Uterus (tissue), 2 donors: ENCODE measurements around the gene MRPL24.

Experiments
- POLR2A ChIP-seq, 2 donors: fragments of 450-650 bp; IDR thresholded peaks; one replicate each; pipeline ENCODE4 v1.6.1; 2016; ENCODE audit warnings: antibody characterized with exemption in 2 of 2, mild to moderate bottlenecking in 1 of 2, moderate library complexity in 1 of 2
- TF ChIP-seq, protein P1 (sequence below), 4 experiments: fragments of 200-600 bp in 2 of 4; fragments of 450-650 bp in 2 of 4; sonication (generic) in 2 of 4; IDR thresholded peaks; one replicate each; pipeline ENCODE4 v1.5.1; 2016 to 2019; ENCODE audit warnings: antibody characterized with exemption in 4 of 4, mild to moderate bottlenecking in 2 of 4, moderate library complexity in 1 of 4

DNA sequence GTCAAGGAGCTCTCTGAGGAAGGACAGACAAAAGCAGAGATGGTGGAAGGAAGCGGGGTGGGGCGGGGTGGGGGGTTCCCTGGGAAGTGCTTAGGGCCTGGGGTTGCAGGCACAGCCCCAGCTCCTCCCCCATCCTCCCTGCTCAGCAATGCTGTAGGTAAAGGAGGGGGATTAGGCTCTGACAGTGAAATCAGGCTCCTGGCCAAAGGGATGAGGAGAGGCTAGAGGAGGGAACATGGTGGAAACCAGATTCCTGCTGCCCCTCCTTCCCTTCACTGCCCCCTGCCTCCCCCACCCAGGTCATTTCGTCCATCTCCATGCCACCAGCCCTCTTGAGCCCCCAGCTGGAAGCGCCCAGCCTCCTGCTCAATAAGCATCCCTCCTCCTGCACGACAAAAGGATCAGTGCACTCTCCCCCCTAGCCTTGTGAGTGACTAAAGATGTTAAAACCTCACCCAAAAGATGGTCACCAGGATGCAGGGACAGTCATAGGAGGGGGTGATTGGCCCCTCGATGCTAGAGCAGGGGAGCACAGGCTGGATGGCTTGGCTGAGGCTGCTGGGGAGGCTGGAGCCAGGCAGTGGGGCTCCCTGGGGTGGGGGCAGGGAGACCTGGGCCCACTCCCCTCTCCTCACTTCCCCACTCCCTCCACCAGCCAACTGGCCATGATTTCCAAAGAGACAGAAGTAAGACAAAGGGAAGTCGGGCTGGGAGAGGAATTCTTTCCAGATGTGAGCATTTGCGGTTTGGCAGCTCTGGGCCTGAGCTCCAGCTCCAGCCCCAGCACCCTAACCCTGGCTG lies 33.3 kb downstream of the MRPL24 start:
- TF ChIP-seq, protein P1, sequence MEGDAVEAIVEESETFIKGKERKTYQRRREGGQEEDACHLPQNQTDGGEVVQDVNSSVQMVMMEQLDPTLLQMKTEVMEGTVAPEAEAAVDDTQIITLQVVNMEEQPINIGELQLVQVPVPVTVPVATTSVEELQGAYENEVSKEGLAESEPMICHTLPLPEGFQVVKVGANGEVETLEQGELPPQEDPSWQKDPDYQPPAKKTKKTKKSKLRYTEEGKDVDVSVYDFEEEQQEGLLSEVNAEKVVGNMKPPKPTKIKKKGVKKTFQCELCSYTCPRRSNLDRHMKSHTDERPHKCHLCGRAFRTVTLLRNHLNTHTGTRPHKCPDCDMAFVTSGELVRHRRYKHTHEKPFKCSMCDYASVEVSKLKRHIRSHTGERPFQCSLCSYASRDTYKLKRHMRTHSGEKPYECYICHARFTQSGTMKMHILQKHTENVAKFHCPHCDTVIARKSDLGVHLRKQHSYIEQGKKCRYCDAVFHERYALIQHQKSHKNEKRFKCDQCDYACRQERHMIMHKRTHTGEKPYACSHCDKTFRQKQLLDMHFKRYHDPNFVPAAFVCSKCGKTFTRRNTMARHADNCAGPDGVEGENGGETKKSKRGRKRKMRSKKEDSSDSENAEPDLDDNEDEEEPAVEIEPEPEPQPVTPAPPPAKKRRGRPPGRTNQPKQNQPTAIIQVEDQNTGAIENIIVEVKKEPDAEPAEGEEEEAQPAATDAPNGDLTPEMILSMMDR (IDR thresholded peaks at IDR 0.05), result no peak
- TF ChIP-seq POLR2A (IDR thresholded peaks at IDR 0.05), result no peak
